ENCODE measurements around the gene GNA15. TPM values are rescaled to one million over a fixed set of nuclear protein-coding genes. Genes with fewer than 3 reads are reported as not detected.

The GNA15 gene
- total RNA-seq, 2 experiments from 2014 or later: 22.8 to 23.6 TPM

GRCh38 chr19:3132971-3133792, 2.7 kb upstream of the GNA15 start:
- Mint-ChIP-seq H3K27ac (peak overlapping the region; percentile 96), H3K4me1 (peaks cover 53% of the 10 kb centered on the region)
- CTCF ChIA-PET: interaction anchor here (1.5 to 2.0 kb wide), 3 partner anchors 9 to 29 kb away, joined by 5 to 8 read pairs (median 5); no protein-coding TSS in a partner anchor

GRCh38 chr19:3133793-3134116, 2.1 kb upstream of the GNA15 start:
- peaks cover 2% of the 10 kb centered on the region for H3K27me3 Mint-ChIP-seq
- H3K36me3 Mint-ChIP-seq (ENCODE audit: low read depth): peaks cover 6% of the 10 kb centered on the region
- H3K27ac Mint-ChIP-seq: peak overlapping the region; percentile 96
- DNase-seq: no peak
- H3K9me3 Mint-ChIP-seq: no peaks in the 10 kb centered on the region
- H3K4me1 Mint-ChIP-seq: peaks cover 53% of the 10 kb centered on the region
- ChIA-PET POLR2A (no interaction called here), CTCF (interaction anchor here (1.5 to 2.0 kb wide), 3 partner anchors 9 to 29 kb away, joined by 5 to 8 read pairs (median 5); no protein-coding TSS in a partner anchor)
- H3K4me3 Mint-ChIP-seq: no peak overlapping the region

More at GRCh38 chr19:3132971-3133792, 2.7 kb upstream of the GNA15 start:
- H3K9me3 Mint-ChIP-seq: no peaks in the 10 kb centered on the region
- H3K27me3 Mint-ChIP-seq: peaks cover 2% of the 10 kb centered on the region
- peak; percentile 78 for DNase-seq
- POLR2A ChIA-PET: no interaction called here
- H3K36me3 Mint-ChIP-seq (ENCODE audit: low read depth): peaks cover 6% of the 10 kb centered on the region
- H3K4me3 Mint-ChIP-seq: peak overlapping the region; percentile 63

- DNase-seq: no peak
- CTCF ChIA-PET: interaction anchor here (0.7 to 4.5 kb wide), 2 partner anchors 9 to 32 kb away, joined by 3 to 23 read pairs; no protein-coding TSS in a partner anchor
- Mint-ChIP-seq H3K27me3 (peaks cover 2% of the 10 kb centered on the region), H3K9me3 (no peaks in the 10 kb centered on the region), H3K27ac (peak overlapping the region; percentile 83), H3K36me3 (ENCODE audit: low read depth) (peaks cover 17% of the 10 kb centered on the region), H3K4me1 (peaks cover 55% of the 10 kb centered on the region), H3K4me3 (peak overlapping the region; percentile 75)
- POLR2A ChIA-PET: interaction anchor here (0.6 kb wide), 2 partner anchors 42 to 48 kb away, joined by 3 read pairs; partner anchors contain the start of gene S1PR4
Measured at GRCh38 chr19:3136684-3137055, 837 bp downstream of the GNA15 start.

DNA sequence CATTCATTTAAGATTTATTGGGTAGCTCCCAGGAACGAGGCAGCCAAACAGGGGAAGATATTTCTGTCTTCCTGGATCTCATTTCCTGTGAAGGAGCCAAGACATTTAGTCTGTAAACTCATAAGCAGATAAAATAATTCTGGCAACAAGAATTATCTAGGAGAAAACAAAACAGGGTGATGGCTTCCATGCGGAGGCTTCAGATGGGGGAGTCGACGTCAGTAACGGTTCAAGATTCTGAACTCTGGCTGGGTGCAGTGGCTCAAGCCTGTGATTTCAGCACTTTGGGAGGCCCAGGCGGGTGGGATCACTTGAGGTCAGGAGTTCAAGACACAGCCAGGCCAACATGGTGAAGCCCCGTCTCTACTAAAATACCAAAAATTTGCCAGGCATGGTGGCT, 1.3 kb downstream of the GNA15 start:
- Mint-ChIP-seq H3K27ac (peak overlapping the region; percentile 83), H3K9me3 (no peaks in the 10 kb centered on the region), H3K4me1 (peaks cover 60% of the 10 kb centered on the region), H3K27me3 (peaks cover 2% of the 10 kb centered on the region), H3K36me3 (ENCODE audit: low read depth) (peaks cover 17% of the 10 kb centered on the region), H3K4me3 (peak overlapping the region; percentile 75)
- ChIA-PET POLR2A (interaction anchor here (0.6 kb wide), 1 partner anchor 42 kb away, joined by 3 read pairs; the partner anchor contains the start of gene S1PR4), CTCF (interaction anchor here (0.7 to 4.5 kb wide), 4 partner anchors 9 to 33 kb away, joined by 3 to 23 read pairs (median 5); no protein-coding TSS in a partner anchor)
- DNase-seq: no peak

GRCh38 chr19:3138268-3138667, 2.4 kb downstream of the GNA15 start:
- Mint-ChIP-seq H3K36me3 (ENCODE audit: low read depth) (peaks cover 17% of the 10 kb centered on the region), H3K4me3 (no peak overlapping the region), H3K27ac (no peak overlapping the region), H3K9me3 (no peaks in the 10 kb centered on the region), H3K4me1 (peaks cover 58% of the 10 kb centered on the region), H3K27me3 (peaks cover 2% of the 10 kb centered on the region)
- DNase-seq: no peak
- POLR2A ChIA-PET: interaction anchor here (0.7 kb wide), 1 partner anchor 1392 kb away, joined by 3 read pairs; no protein-coding TSS in a partner anchor
- CTCF ChIA-PET: interaction anchor here (0.7 to 4.5 kb wide), 5 partner anchors 8 to 62 kb away, joined by 3 to 23 read pairs (median 5); no protein-coding TSS in a partner anchor

GRCh38 chr19:3140667-3141038, 4.8 kb downstream of the GNA15 start:
- Mint-ChIP-seq H3K4me1 (peaks cover 44% of the 10 kb centered on the region), H3K27me3 (peaks cover 2% of the 10 kb centered on the region), H3K9me3 (no peaks in the 10 kb centered on the region), H3K27ac (peak overlapping the region; percentile 46), H3K4me3 (no peak overlapping the region), H3K36me3 (ENCODE audit: low read depth) (peaks cover 17% of the 10 kb centered on the region)
- ChIA-PET POLR2A (no interaction called here), CTCF (interaction anchor here (0.5 to 4.5 kb wide), 5 partner anchors 11 to 297 kb away, joined by 3 to 23 read pairs (median 3); no protein-coding TSS in a partner anchor)
- DNase-seq: no peak

- POLR2A ChIA-PET: no interaction called here
- Mint-ChIP-seq H3K9me3 (no peaks in the 10 kb centered on the region), H3K27ac (peak overlapping the region; percentile 78), H3K27me3 (no peaks in the 10 kb centered on the region), H3K4me1 (peaks cover 46% of the 10 kb centered on the region), H3K4me3 (no peak overlapping the region), H3K36me3 (ENCODE audit: low read depth) (peaks cover 18% of the 10 kb centered on the region)
- no peak for DNase-seq
- CTCF ChIA-PET: interaction anchor here (0.9 to 2.3 kb wide), 6 partner anchors 9 to 192 kb away, joined by 3 to 8 read pairs (median 3); no protein-coding TSS in a partner anchor
Measured at GRCh38 chr19:3142292-3142670, 6.4 kb downstream of the GNA15 start.

GRCh38 chr19:3142781-3143337, 7.0 kb downstream of the GNA15 start:
- Mint-ChIP-seq H3K36me3 (ENCODE audit: low read depth) (peaks cover 17% of the 10 kb centered on the region), H3K9me3 (no peaks in the 10 kb centered on the region), H3K4me3 (no peak overlapping the region), H3K27ac (peak overlapping the region; percentile 78), H3K4me1 (peaks cover 42% of the 10 kb centered on the region), H3K27me3 (no peaks in the 10 kb centered on the region)
- DNase-seq: no peak
- ChIA-PET POLR2A (no interaction called here), CTCF (interaction anchor here (0.9 to 2.3 kb wide), 4 partner anchors 9 to 192 kb away, joined by 3 to 8 read pairs (median 4); no protein-coding TSS in a partner anchor)

DNA sequence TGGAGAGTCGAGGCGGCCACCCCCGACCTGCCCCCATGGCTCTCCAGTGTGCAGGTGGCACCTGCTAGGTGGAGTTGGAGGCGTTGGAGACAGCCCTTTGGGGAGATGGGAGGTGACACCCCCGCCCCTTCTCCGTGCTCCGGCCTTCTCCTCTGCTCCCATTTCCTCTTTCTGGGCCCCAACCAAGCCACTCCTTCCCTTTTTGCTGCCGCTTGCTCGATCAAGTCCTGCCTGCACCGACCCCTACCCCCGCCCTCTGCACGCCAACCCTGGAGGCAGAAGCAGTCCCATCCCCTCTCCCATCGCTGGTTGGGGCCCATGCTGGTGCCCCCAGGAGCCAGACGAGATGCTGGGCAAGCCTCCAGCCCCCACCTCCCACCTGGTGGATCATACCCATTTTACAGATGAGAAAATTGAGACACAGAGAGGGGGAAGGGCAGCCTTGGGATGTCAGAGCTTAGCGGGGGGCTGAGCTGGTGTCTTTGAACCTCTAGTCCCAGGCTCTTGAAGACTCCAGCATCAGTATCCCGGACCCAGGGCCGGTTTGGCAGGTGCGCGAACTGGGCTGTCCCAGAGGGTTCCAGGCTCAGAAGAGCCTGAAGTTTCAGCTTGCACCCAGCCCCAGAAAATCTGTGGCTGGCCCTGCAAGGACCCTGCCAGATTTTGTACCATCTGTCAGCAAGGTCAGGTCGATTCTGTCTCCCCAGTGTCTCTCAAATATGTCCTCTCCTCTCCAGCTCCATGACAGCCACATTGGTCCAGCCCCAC, 10.3 kb downstream of the GNA15 start:
- peaks cover 31% of the 10 kb centered on the region for H3K4me1 Mint-ChIP-seq
- peaks cover 27% of the 10 kb centered on the region for H3K36me3 Mint-ChIP-seq (ENCODE audit: low read depth)
- CTCF ChIA-PET: interaction anchor here (0.6 to 1.6 kb wide), 6 partner anchors 8 to 285 kb away, joined by 3 to 7 read pairs (median 4); partner anchors contain the start of genes GNA15 and NCLN
- peak overlapping the region; percentile 13 for H3K27ac Mint-ChIP-seq
- no peak for DNase-seq
- H3K27me3 Mint-ChIP-seq: no peaks in the 10 kb centered on the region
- no peak overlapping the region for H3K4me3 Mint-ChIP-seq
- H3K9me3 Mint-ChIP-seq: no peaks in the 10 kb centered on the region
- POLR2A ChIA-PET: no interaction called here

DNA sequence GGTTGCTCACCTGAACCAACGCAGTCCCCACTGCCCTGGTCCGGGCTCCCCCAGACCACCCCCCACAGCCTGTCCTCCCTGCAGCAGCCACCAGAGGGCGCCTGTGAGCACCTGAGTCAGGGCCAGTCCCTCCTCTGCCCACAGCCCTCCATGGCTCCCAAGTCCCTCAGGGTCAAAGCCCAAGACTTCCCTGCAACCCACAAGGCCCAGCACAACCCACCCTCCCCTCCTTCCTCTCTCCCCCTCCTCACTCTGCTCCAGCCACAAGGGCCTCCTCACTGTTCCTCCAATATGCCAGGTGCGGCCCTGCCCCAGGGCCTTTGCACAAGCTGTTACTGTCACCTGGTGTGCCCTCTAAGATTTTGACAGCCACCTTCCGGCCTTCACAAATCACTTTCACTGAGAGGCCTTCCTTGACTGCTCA, 10.9 kb downstream of the GNA15 start:
- ChIA-PET POLR2A (no interaction called here), CTCF (interaction anchor here (0.6 to 1.6 kb wide), 8 partner anchors 9 to 285 kb away, joined by 3 to 7 read pairs (median 4); partner anchors contain the start of genes GNA15 and NCLN)
- H3K27me3 Mint-ChIP-seq: no peaks in the 10 kb centered on the region
- H3K36me3 Mint-ChIP-seq (ENCODE audit: low read depth): peaks cover 27% of the 10 kb centered on the region
- peak; percentile 64 for DNase-seq
- H3K4me1 Mint-ChIP-seq: peaks cover 26% of the 10 kb centered on the region
- H3K27ac Mint-ChIP-seq: peak overlapping the region; percentile 13
- no peak overlapping the region for H3K4me3 Mint-ChIP-seq
- no peaks in the 10 kb centered on the region for H3K9me3 Mint-ChIP-seq

DNA sequence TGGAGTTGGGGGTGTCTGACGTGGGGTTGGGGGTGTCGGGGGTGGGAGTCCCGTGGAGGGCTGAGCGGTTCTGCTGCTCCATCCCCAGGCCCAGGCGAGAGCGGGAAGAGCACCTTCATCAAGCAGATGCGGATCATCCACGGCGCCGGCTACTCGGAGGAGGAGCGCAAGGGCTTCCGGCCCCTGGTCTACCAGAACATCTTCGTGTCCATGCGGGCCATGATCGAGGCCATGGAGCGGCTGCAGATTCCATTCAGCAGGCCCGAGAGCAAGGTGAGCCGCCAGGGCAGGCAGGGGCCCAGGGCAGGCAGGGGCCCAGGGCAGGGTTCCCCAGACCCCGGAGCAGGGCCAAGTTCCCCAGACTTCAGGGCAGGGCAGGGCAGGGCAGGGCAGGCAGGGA, 12.7 kb downstream of the GNA15 start:
- H3K27me3 Mint-ChIP-seq: no peaks in the 10 kb centered on the region
- H3K9me3 Mint-ChIP-seq: no peaks in the 10 kb centered on the region
- H3K36me3 Mint-ChIP-seq (ENCODE audit: low read depth): peaks cover 27% of the 10 kb centered on the region
- H3K27ac Mint-ChIP-seq: no peak overlapping the region
- no peak for DNase-seq
- ChIA-PET CTCF (no interaction called here), POLR2A (no interaction called here)
- no peak overlapping the region for H3K4me3 Mint-ChIP-seq
- H3K4me1 Mint-ChIP-seq: peaks cover 13% of the 10 kb centered on the region

DNA sequence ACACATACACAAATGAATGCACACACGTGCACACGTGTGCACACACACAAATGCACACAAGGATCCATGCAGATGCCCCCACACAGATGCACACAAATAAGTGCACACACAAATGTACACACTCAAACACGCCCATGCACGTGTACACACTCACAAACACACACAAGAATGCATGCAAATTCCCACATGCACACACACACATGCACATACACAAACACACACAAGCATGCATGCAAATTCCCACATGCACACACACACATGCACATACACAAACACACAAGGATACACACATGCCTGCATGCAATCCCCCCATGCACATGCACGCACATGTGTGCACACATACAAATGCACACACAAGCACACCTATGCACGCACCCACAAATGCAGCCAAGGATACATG, 13.3 kb downstream of the GNA15 start:
- H3K9me3 Mint-ChIP-seq: no peaks in the 10 kb centered on the region
- H3K36me3 Mint-ChIP-seq (ENCODE audit: low read depth): peaks cover 27% of the 10 kb centered on the region
- H3K4me1 Mint-ChIP-seq: peaks cover 13% of the 10 kb centered on the region
- H3K27ac Mint-ChIP-seq: no peak overlapping the region
- no peak overlapping the region for H3K4me3 Mint-ChIP-seq
- H3K27me3 Mint-ChIP-seq: no peaks in the 10 kb centered on the region
- ChIA-PET CTCF (no interaction called here), POLR2A (no interaction called here)
- no peak for DNase-seq
